ENCODE measurements around the gene NPHP4. TPM values are rescaled to one million over a fixed set of nuclear protein-coding genes. Genes with fewer than 3 reads are reported as not detected.

The NPHP4 gene
- total RNA-seq, 1 donor from 2014 or later: 11.3 TPM

- intact Hi-C loops (cut with DNase I): no loop called here
- no peak for TF ChIP-seq POLR2AphosphoS5 (IDR thresholded peaks at IDR 0.05; ENCODE audit: insufficient read depth in 1 of 2, low read depth in 1 of 2)
- no peak for TF ChIP-seq CTCF (IDR thresholded peaks at IDR 0.05)
- TF ChIP-seq POLR2A (IDR thresholded peaks at IDR 0.05): no peak
- no peak for DNase-seq (ENCODE audit: extremely low spot score in 2 of 2)
These were observed 19.1 kb upstream of the NPHP4 start for GRCh38 chr1:6011161-6011945.

GRCh38 chr1:6010554-6010953 lies 18.3 kb upstream of the NPHP4 start:
- Histone ChIP-seq H3K9me3 (no peaks in the 10 kb centered on the region), H3K27ac (no peak overlapping the region), H3K36me3 (no peaks in the 10 kb centered on the region), H3K4me3 (no peak overlapping the region), H3K27me3 (no peaks in the 10 kb centered on the region), H3K4me1 (no peaks in the 10 kb centered on the region)
- TF ChIP-seq POLR2A (IDR thresholded peaks at IDR 0.05) (no peak), POLR2AphosphoS5 (IDR thresholded peaks at IDR 0.05; ENCODE audit: insufficient read depth in 1 of 2, low read depth in 1 of 2) (no peak), CTCF (IDR thresholded peaks at IDR 0.05) (no peak)
- intact Hi-C loops (cut with DNase I): no loop called here
- DNase-seq (ENCODE audit: extremely low spot score in 2 of 2): no peak

More at GRCh38 chr1:6011161-6011945, 19.1 kb upstream of the NPHP4 start:
- no peak overlapping the region for H3K4me3 ChIP-seq
- no peaks in the 10 kb centered on the region for H3K4me1 ChIP-seq
- H3K27ac ChIP-seq: no peak overlapping the region
- H3K9me3 ChIP-seq: no peaks in the 10 kb centered on the region
- no peaks in the 10 kb centered on the region for H3K27me3 ChIP-seq
- no peaks in the 10 kb centered on the region for H3K36me3 ChIP-seq

- Histone ChIP-seq H3K4me1 (no peaks in the 10 kb centered on the region), H3K27ac (no peak overlapping the region), H3K4me3 (no peak overlapping the region), H3K27me3 (no peaks in the 10 kb centered on the region), H3K36me3 (no peaks in the 10 kb centered on the region), H3K9me3 (no peaks in the 10 kb centered on the region)
- DNase-seq (ENCODE audit: extremely low spot score in 2 of 2): no peak
- no peak for TF ChIP-seq CTCF (IDR thresholded peaks at IDR 0.05)
- no peak for TF ChIP-seq POLR2AphosphoS5 (IDR thresholded peaks at IDR 0.05; ENCODE audit: insufficient read depth in 1 of 2, low read depth in 1 of 2)
- no peak for TF ChIP-seq POLR2A (IDR thresholded peaks at IDR 0.05)
- intact Hi-C loops (cut with DNase I): no loop called here
These were observed 17.2 kb upstream of the NPHP4 start for GRCh38 chr1:6009120-6010040.

GRCh38 chr1:6008696-6009095 lies 16.5 kb upstream of the NPHP4 start:
- TF ChIP-seq POLR2A (IDR thresholded peaks at IDR 0.05): no peak
- TF ChIP-seq POLR2AphosphoS5 (IDR thresholded peaks at IDR 0.05; ENCODE audit: insufficient read depth in 1 of 2, low read depth in 1 of 2): no peak
- no peak for TF ChIP-seq CTCF (IDR thresholded peaks at IDR 0.05)
- Histone ChIP-seq H3K9me3 (no peaks in the 10 kb centered on the region), H3K27ac (no peak overlapping the region), H3K36me3 (no peaks in the 10 kb centered on the region), H3K4me3 (no peak overlapping the region), H3K4me1 (no peaks in the 10 kb centered on the region), H3K27me3 (no peaks in the 10 kb centered on the region)
- no peak for DNase-seq (ENCODE audit: extremely low spot score in 2 of 2)
- intact Hi-C loops (cut with DNase I): no loop called here
